HG02610 (cell line): ENCODE data around the gene EIF4E.
"Not testable (repeated sequence)": the region's sequence is repeated elsewhere in the genome, so short reads cannot be mapped to it uniquely, and the experiment has no call there.

Experiments used
- ATAC-seq: cut with Tn5 transposase; IDR thresholded peaks from one replicate; pipeline ENCODE4 v1.9.1; 2021; ENCODE audit warnings: mild to moderate bottlenecking, moderate library complexity; ENCODE audit not compliant: unreplicated experiment

Gene EIF4E

GRCh38 chr4:98928505-98929340 lies at the start of gene EIF4E:
Gene EIF4E, minus strand, starts transcription at chr4:98929133. Its CDS starts 21 bp downstream, at chr4:98929112.
- ATAC-seq: peak; percentile 69

DNA sequence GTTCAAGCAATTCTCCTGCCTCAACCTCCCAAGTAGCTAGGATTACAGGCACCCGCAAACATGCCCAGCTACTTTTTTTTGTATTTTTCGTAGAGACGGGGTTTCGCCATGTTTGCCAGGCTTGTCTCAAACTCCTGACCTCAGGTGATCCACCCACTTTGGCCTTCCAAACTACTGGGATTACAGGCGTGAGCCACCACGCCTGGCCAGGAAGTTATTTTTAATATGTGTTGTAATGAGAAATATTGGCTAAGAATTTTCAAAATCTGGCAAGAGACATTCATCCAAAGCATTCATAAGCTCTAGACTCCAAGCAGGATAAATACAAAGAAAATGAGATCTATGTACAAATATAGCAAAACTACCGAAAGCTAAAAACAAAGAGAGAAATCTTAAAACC lies 48.6 kb upstream of the EIF4E start:
- no peak for ATAC-seq

DNA sequence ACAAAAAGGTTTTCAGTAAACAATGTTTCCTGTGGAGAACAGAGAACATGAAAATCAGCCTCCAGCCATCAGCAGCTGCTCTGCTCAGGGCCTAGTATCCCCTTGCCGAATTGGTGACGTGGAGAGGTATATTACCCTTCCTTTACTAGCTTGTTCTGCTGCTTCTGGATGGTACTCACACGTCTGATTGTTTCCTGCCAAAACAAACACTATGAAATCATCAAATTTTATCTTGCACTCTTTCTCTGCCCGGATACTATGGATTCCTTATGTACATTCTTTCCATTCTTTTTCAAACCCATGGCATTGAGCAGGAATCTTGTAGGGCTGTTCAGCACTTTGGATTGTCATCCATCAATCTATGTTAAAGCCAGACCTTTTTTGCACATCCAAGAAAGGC lies 47.8 kb upstream of the EIF4E start:
- ATAC-seq: no peak

DNA sequence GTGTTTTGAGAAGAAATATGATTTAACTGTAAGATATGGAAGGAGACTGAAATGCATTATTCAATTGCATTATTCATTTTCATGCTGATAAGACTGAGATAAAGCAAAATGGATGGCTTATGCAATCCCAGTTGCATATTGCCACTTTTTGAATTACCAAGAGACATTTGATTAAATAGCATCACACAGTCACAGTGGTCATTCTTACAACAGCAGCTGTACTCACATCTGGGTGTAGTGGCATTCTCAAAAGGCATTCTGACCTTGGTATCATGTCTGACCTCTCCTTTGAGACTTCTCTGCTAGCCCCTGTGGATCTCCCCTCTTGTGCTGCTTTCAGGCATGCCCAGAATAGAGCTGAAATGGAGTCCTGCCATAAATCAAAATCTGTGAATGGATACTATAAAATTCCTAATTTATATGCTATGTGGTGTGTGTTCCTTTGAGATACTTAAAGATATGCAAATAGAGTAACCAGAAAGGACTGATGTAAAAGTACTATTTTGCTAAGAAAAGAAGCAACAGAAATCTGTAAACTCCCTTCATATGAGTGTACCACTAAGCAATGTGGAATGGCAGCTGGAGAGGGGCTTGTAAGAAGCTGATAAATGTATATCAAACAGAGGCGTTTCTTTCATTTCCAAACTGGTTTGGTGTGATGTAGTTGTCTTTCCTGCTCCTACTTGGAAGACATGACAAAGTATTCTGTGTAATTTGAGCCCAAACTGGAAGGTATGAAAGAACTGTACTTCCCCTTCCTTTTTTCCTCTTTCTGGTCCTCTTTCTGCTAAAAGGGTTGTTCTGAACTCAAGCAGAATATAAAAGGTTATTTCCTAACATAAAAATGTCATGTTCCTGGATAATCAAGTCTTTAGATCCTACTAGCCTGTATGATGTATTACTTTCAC lies 41.2 kb upstream of the EIF4E start:
- no peak for ATAC-seq

- ATAC-seq: no peak
These were observed 38.9 kb upstream of the EIF4E start for GRCh38 chr4:98967786-98968329.

- no peak for ATAC-seq
These were observed 38.0 kb upstream of the EIF4E start for GRCh38 chr4:98966926-98967325.

DNA sequence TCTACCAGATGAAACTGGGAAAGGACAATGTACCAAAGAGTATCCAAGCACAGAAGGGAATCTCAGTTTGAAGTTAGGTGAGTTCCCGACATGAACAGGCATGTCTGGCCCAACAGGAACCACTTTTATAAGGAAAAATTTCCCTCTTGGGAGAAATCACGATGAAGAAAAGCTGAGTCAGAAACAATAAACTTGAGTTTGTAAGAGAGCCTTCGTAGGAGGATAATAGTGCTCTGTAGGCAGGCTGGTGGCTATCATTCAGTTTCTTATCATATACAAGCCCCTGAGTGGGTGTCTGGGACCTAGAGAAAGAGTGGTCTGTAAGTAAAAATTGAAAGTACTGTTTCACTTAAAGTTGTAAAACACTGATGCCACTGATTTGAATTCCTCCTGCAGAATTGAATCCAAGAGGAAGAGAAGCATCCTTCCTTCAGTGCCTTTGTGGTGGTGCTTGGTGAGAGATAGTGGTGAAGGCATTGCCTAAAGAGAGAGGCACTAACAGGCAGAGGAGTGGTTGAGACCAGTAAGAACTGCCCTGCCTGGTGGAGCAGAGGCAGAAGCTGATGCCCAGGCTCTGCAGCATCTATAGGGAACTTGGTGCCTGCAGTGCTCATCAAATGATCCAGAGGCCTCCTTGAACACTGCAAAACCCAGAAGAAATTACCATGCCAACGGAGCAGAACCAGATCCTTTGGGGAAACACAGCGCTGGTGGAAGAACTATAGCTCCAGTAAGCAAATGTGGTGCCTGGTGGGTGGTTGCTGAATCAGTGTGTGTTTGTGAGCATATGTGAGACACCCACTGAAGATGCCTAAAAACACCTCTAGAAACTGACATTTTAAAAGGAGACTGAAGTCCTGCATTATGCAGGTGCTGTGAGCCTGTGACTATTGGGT lies 34.9 kb upstream of the EIF4E start:
- no peak for ATAC-seq

GRCh38 chr4:98961770-98962169 lies 32.8 kb upstream of the EIF4E start:
- no peak for ATAC-seq

GRCh38 chr4:98959411-98959810 lies 30.5 kb upstream of the EIF4E start:
- ATAC-seq: no peak

DNA sequence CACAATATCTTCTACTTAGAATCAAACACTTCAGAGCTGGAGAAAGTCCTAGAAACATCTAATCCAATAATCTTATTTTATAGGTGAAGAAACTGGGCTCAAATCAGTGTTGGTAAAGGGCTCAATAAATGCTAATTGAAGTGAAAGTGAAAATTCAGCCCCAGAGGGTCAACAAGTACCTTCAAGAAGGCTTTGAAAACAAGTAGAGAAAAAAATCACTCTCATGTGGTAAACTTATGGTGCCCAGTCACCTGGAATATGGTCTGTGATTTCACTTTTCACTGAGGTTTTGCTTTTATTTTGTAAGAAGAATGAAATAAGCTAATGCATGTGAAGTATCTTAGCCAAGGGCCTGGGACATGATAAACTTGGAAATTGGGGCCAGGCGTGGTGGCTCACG lies 29.1 kb upstream of the EIF4E start:
- no peak for ATAC-seq

DNA sequence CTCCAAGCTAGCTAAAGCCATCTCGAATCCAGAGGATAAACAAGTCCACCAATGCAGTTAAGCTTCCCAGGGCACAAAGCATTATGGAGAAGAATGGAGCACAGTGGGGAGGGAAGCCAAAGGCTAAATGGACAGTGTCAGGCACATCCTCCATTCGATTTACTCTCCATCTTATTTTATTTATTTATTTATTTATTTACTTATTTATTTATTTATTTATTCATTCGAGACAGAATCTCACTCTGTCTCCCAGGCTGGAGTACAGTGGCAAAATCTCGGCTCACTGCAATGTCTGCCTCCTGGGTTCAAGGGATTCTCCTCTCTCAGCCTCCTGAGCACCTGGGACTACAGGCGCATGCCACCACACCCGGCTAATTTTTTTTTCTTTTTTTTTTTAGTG lies 26.3 kb upstream of the EIF4E start:
- ATAC-seq: no peak

DNA sequence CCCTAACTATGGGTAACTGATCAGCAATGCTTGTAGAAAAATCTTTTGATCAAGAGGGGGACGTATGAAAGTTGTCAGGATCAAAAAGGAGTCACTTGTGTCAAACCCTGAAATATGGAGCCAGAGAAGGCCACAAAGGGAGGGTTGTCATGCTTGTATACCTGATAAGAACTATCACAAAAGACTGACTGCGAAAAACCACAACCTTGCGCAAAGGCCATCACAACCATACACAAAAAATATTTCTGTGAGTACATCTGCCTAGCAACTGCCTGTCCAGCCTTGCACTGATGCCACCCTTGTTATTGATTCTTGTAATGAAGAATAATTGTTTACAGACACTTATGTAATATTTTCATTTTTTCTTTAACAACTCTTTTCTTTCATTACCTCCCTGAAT lies 22.8 kb upstream of the EIF4E start:
- ATAC-seq: no peak

GRCh38 chr4:98950925-98951324 lies 22.0 kb upstream of the EIF4E start:
- ATAC-seq: no peak

- no peak for ATAC-seq
These were observed 17.4 kb upstream of the EIF4E start for GRCh38 chr4:98946359-98946758.

DNA sequence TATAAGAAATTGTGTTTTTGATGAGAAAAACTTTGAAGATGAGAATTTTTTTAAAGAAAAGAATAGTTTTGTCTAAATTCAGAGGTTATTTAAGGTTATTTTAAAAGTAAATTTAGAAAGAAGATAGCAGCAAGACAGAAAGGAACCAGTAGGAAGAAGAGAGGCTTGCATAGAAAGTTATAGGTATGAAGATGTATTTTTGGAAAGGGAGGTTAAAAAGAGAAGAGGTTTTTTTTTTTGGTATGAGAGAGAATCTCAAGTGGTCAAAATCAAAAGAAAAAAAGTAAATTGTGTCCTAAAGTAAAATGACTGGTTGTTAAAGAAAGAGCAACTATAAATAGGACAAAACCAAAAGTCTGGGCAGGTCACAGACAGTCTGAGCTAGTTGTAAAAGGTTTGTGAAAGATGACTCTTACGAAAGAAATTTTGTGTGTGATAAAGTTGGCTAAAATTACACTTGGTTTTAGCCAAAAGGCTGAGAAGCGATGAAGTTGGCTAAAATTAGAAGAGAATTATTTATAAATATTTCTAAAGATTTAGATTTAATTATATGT lies 16.4 kb upstream of the EIF4E start:
- peak; percentile 67 for ATAC-seq

DNA sequence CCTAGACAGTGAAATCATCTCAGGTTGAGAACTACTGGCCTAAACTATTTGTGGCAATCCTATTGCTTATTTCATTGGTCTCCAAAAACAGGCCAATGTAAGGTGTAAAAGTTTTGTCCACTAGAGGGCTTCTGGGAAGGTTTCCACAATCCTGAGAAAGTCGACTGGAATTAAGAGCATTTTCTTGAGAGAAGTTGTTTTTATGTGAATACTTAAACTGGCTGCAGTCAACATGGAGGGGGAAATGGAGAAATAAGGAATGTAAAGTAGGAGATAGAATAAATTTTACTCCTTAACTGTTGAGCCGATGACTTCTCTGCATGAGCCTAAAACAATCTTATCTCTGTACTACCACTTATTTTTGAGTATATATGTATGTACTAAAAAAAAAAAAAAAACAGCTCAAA lies 11.0 kb upstream of the EIF4E start:
- ATAC-seq: peak; percentile 37

DNA sequence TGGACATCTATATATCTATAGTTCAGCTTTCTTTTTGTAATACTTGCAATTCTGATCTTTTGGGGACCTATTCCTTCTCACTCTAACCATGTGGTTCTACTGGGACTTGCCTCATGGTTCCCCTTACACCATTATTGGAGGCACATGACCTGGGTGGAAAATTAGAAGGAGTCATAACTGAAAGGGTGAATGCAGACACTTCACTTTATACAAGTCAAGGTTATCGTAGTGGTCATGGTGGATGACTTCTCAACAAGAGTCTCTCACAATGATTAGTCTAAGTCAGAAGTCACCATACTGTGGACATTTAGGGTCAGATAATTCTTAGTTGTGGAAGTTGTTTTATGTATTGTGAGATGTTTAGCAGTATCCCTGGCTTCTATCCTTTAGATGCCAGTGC lies 10.5 kb upstream of the EIF4E start:
- peak; percentile 88 for ATAC-seq

GRCh38 chr4:98937986-98938720 lies 9.2 kb upstream of the EIF4E start:
- ATAC-seq: peak; percentile 29

GRCh38 chr4:98935633-98936032 lies 6.7 kb upstream of the EIF4E start:
- ATAC-seq: no peak

DNA sequence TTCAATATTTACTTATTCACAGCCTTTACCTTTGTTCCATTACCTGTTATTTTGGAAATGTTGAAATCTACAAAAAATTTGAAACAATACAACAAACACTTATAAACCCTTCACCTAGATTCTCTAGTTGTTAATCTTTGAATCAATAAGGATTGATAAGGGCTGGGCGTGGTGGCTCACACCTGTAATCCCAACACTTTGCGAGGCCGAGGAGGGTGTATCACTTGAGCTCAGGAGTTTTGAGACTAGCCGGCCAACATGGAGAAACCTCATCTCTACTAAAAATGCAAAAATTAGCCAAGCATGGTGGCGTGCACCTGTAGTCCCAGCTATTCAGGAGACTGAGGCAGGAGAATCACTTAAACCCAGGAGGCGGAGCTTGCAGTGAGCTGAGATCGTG lies 5.9 kb upstream of the EIF4E start:
- ATAC-seq: not testable (repeated sequence)
